ENCODE data around the gene KIAA1755. TPM values are rescaled to one million over a fixed set of nuclear protein-coding genes. Genes with fewer than 3 reads are reported as not detected.

Gene KIAA1755
- total and polyA plus RNA-seq, 3 experiments from 2014 or later: not detected

GRCh38 chr20:38272398-38272797 is 11.9 kb upstream of the KIAA1755 start:
- Histone ChIP-seq H3K9me3 (ENCODE audit: low read length) (no peaks in the 10 kb centered on the region), H3K4me1 (ENCODE audit: insufficient read depth, low read length) (no peaks in the 10 kb centered on the region), H3K27me3 (ENCODE audit: insufficient read depth, low read length, poor library complexity, severe bottlenecking) (no peaks in the 10 kb centered on the region), H3K4me3 (ENCODE audit: low read length) (no peak overlapping the region), H3K27ac (ENCODE audit: low read depth, low read length) (no peak overlapping the region), H3K36me3 (ENCODE audit: insufficient read depth, low read length) (no peaks in the 10 kb centered on the region)
- DNase-seq: no peak
- POLR2A ChIA-PET: no interaction called here
- peaks cover 9 to 29% of the 10 kb centered on the region in 2 donors for H3K27me3 Mint-ChIP-seq
- H3K27ac Mint-ChIP-seq: no peak overlapping the region
- H3K9me3 Mint-ChIP-seq: no peaks in the 10 kb centered on the region
- no peaks in the 10 kb centered on the region for H3K36me3 Mint-ChIP-seq
- H3K4me1 Mint-ChIP-seq: no peaks in the 10 kb centered on the region
- H3K4me3 Mint-ChIP-seq: no peak overlapping the region
- CTCF ChIA-PET: no interaction called here

- H3K27me3 Mint-ChIP-seq: peaks cover 11 to 30% of the 10 kb centered on the region in 2 donors
- H3K27ac ChIP-seq (ENCODE audit: low read depth, low read length): no peak overlapping the region
- H3K27me3 ChIP-seq (ENCODE audit: insufficient read depth, low read length, poor library complexity, severe bottlenecking): no peaks in the 10 kb centered on the region
- H3K9me3 ChIP-seq (ENCODE audit: low read length): no peaks in the 10 kb centered on the region
- H3K36me3 Mint-ChIP-seq: no peaks in the 10 kb centered on the region
- H3K9me3 Mint-ChIP-seq: no peaks in the 10 kb centered on the region
- no peak overlapping the region for H3K4me3 ChIP-seq (ENCODE audit: low read length)
- DNase-seq: no peak
- no peak overlapping the region for H3K27ac Mint-ChIP-seq
- no peaks in the 10 kb centered on the region for H3K4me1 ChIP-seq (ENCODE audit: insufficient read depth, low read length)
- H3K4me1 Mint-ChIP-seq: no peaks in the 10 kb centered on the region
- no peak overlapping the region for H3K4me3 Mint-ChIP-seq
- POLR2A ChIA-PET: no interaction called here
- no peaks in the 10 kb centered on the region for H3K36me3 ChIP-seq (ENCODE audit: insufficient read depth, low read length)
- CTCF ChIA-PET: no interaction called here
These were observed 11.1 kb upstream of the KIAA1755 start for GRCh38 chr20:38271608-38272120.

DNA sequence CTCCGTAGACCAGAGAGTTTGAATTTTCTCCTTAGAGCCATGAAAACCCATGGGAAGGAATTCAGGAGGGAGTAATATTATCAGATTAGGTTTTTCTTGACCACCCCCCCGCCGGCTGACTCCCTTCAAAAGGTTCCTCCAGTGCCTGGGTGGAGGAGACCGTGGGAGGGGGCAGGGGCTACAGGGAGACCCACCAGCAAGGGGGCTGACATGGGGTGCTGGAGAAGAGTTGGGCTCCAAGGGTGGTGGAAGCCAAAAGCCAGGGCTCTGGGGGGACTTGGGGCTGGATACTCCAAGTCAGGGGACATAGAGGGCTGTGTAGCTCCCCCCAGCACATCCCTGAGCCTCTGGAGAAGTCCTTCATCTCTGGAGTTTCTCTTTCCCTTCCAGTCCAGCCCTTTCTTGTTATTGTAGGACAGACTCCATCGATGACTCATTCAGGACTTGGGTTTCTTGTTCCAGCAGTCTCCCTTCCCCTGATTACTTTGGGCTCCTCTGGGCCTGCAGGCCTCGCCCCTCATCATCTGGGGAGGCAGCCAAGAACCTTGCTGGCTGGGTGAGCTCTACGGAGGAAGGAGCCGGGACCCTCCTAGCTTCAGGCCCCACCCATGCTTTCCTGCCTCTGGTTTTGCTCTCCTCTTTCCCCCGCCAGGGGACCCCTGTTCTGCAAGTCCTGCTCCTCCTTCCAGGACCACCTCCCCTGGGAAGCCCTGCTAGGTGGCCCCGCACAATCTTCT is 10.5 kb upstream of the KIAA1755 start:
- no peaks in the 10 kb centered on the region for H3K27me3 ChIP-seq (ENCODE audit: insufficient read depth, low read length, poor library complexity, severe bottlenecking)
- ChIA-PET CTCF (no interaction called here), POLR2A (no interaction called here)
- H3K36me3 ChIP-seq (ENCODE audit: insufficient read depth, low read length): no peaks in the 10 kb centered on the region
- H3K27ac ChIP-seq (ENCODE audit: low read depth, low read length): no peak overlapping the region
- Mint-ChIP-seq H3K4me1 (no peaks in the 10 kb centered on the region), H3K9me3 (no peaks in the 10 kb centered on the region), H3K4me3 (no peak overlapping the region), H3K36me3 (no peaks in the 10 kb centered on the region), H3K27ac (no peak overlapping the region), H3K27me3 (peaks cover 11 to 37% of the 10 kb centered on the region in 2 donors)
- H3K4me3 ChIP-seq (ENCODE audit: low read length): no peak overlapping the region
- DNase-seq: no peak
- H3K9me3 ChIP-seq (ENCODE audit: low read length): no peaks in the 10 kb centered on the region
- H3K4me1 ChIP-seq (ENCODE audit: insufficient read depth, low read length): no peaks in the 10 kb centered on the region

- Histone ChIP-seq H3K27ac (ENCODE audit: low read depth, low read length) (no peak overlapping the region), H3K4me3 (ENCODE audit: low read length) (no peak overlapping the region), H3K4me1 (ENCODE audit: insufficient read depth, low read length) (no peaks in the 10 kb centered on the region), H3K36me3 (ENCODE audit: insufficient read depth, low read length) (no peaks in the 10 kb centered on the region), H3K9me3 (ENCODE audit: low read length) (no peaks in the 10 kb centered on the region), H3K27me3 (ENCODE audit: insufficient read depth, low read length, poor library complexity, severe bottlenecking) (no peaks in the 10 kb centered on the region)
- CTCF ChIA-PET: interaction anchor here (1.1 kb wide), 1 partner anchor 24 kb away, joined by 3 read pairs; no protein-coding TSS in a partner anchor
- Mint-ChIP-seq H3K27ac (no peak overlapping the region), H3K36me3 (no peaks in the 10 kb centered on the region), H3K9me3 (no peaks in the 10 kb centered on the region), H3K4me3 (no peak overlapping the region), H3K4me1 (no peaks in the 10 kb centered on the region), H3K27me3 (peaks cover 11 to 42% of the 10 kb centered on the region in 2 donors)
- DNase-seq: no peak
- POLR2A ChIA-PET: no interaction called here
These were observed 9.2 kb upstream of the KIAA1755 start for GRCh38 chr20:38269715-38270114.

DNA sequence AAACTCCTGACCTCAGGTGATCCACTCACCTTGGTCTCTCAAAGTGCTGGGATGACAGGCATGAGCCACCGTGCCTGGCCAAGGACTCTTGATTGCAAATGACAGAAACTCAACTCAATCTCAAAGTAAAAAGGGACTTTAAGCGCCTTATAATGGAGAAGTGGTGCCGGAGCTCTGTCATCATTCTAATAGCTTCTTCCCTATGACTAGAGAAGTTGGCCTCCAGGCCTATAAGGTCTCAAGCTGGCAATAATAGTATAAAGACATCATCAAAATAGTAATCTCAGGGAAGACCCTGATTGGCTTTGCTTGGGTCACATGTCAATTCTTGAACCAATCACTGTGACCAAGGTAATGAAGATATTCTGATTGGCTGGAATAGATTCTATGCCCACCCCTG is 8.5 kb upstream of the KIAA1755 start:
- H3K4me1 Mint-ChIP-seq: no peaks in the 10 kb centered on the region
- no peak for DNase-seq
- Histone ChIP-seq H3K4me1 (ENCODE audit: insufficient read depth, low read length) (no peaks in the 10 kb centered on the region), H3K36me3 (ENCODE audit: insufficient read depth, low read length) (no peaks in the 10 kb centered on the region), H3K9me3 (ENCODE audit: low read length) (no peaks in the 10 kb centered on the region), H3K4me3 (ENCODE audit: low read length) (no peak overlapping the region), H3K27me3 (ENCODE audit: insufficient read depth, low read length, poor library complexity, severe bottlenecking) (no peaks in the 10 kb centered on the region), H3K27ac (ENCODE audit: low read depth, low read length) (no peak overlapping the region)
- peaks cover 9 to 49% of the 10 kb centered on the region in 2 donors for H3K27me3 Mint-ChIP-seq
- H3K4me3 Mint-ChIP-seq: no peak overlapping the region
- H3K9me3 Mint-ChIP-seq: no peaks in the 10 kb centered on the region
- no peaks in the 10 kb centered on the region for H3K36me3 Mint-ChIP-seq
- CTCF ChIA-PET: interaction anchor here (1.1 kb wide), 1 partner anchor 23 kb away, joined by 3 read pairs; no protein-coding TSS in a partner anchor
- POLR2A ChIA-PET: no interaction called here
- no peak overlapping the region for H3K27ac Mint-ChIP-seq

GRCh38 chr20:38267901-38268514 is 7.5 kb upstream of the KIAA1755 start:
- Mint-ChIP-seq H3K27me3 (peaks cover 9 to 58% of the 10 kb centered on the region in 2 donors), H3K36me3 (no peaks in the 10 kb centered on the region), H3K4me1 (no peaks in the 10 kb centered on the region), H3K4me3 (no peak overlapping the region), H3K9me3 (no peaks in the 10 kb centered on the region), H3K27ac (no peak overlapping the region)
- Histone ChIP-seq H3K27me3 (ENCODE audit: insufficient read depth, low read length, poor library complexity, severe bottlenecking) (no peaks in the 10 kb centered on the region), H3K9me3 (ENCODE audit: low read length) (no peaks in the 10 kb centered on the region), H3K27ac (ENCODE audit: low read depth, low read length) (no peak overlapping the region), H3K4me3 (ENCODE audit: low read length) (no peak overlapping the region), H3K4me1 (ENCODE audit: insufficient read depth, low read length) (no peaks in the 10 kb centered on the region), H3K36me3 (ENCODE audit: insufficient read depth, low read length) (no peaks in the 10 kb centered on the region)
- CTCF ChIA-PET: no interaction called here
- POLR2A ChIA-PET: no interaction called here
- no peak for DNase-seq

DNA sequence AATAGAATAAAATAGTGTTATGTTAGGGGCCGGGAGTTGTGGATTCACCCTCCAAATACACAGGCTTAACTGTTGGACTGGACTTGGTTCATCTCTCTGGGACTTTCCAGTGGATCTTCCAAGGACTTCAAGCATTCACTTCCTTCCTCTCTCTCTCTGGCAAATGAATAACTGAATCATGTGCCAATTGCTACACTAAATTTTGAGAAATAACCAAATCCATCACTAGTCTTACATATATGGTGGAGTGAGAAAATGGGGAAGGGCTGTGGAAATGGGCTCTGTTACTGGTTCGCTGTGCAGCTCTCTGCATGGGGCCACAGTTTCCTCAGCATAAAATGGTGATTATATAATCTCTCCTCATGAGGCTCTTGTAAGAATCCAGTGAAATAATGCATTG is 6.8 kb upstream of the KIAA1755 start:
- Histone ChIP-seq H3K27ac (ENCODE audit: low read depth, low read length) (no peak overlapping the region), H3K4me3 (ENCODE audit: low read length) (no peak overlapping the region), H3K9me3 (ENCODE audit: low read length) (no peaks in the 10 kb centered on the region), H3K27me3 (ENCODE audit: insufficient read depth, low read length, poor library complexity, severe bottlenecking) (no peaks in the 10 kb centered on the region), H3K36me3 (ENCODE audit: insufficient read depth, low read length) (no peaks in the 10 kb centered on the region), H3K4me1 (ENCODE audit: insufficient read depth, low read length) (no peaks in the 10 kb centered on the region)
- H3K9me3 Mint-ChIP-seq: no peaks in the 10 kb centered on the region
- ChIA-PET POLR2A (no interaction called here), CTCF (no interaction called here)
- no peak overlapping the region for H3K27ac Mint-ChIP-seq
- H3K4me3 Mint-ChIP-seq: no peak overlapping the region
- no peaks in the 10 kb centered on the region for H3K4me1 Mint-ChIP-seq
- peaks cover 9 to 65% of the 10 kb centered on the region in 2 donors for H3K27me3 Mint-ChIP-seq
- H3K36me3 Mint-ChIP-seq: no peaks in the 10 kb centered on the region
- no peak for DNase-seq

DNA sequence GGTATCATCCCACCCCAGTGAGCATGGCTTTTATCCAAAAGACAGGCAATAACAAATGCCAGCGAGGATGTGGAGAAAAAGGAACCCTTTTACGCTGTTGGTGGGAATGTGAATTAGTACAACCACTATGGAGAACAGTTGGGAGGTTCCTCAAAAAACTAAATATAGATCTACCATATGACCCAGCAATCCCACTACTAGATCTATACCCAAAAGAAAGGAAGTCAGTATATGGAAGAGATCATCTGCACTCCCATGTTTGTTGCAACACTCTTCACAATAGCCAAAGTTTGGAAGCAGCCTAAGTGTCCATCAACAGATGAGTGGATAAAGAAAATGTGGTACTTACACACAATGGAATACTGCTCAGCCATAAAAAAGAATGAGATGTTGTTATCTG is 5.9 kb upstream of the KIAA1755 start:
- H3K27ac ChIP-seq (ENCODE audit: low read depth, low read length): no peak overlapping the region
- no peak overlapping the region for H3K4me3 ChIP-seq (ENCODE audit: low read length)
- ChIA-PET POLR2A (no interaction called here), CTCF (interaction anchor here (1.5 kb wide), 2 partner anchors 22 to 46 kb away, joined by 3 read pairs; no protein-coding TSS in a partner anchor)
- no peaks in the 10 kb centered on the region for H3K36me3 ChIP-seq (ENCODE audit: insufficient read depth, low read length)
- H3K36me3 Mint-ChIP-seq: no peaks in the 10 kb centered on the region
- no peak for DNase-seq
- H3K27me3 ChIP-seq (ENCODE audit: insufficient read depth, low read length, poor library complexity, severe bottlenecking): no peaks in the 10 kb centered on the region
- no peaks in the 10 kb centered on the region for H3K9me3 ChIP-seq (ENCODE audit: low read length)
- H3K9me3 Mint-ChIP-seq: no peaks in the 10 kb centered on the region
- no peaks in the 10 kb centered on the region for H3K4me1 ChIP-seq (ENCODE audit: insufficient read depth, low read length)
- peaks cover 8 to 65% of the 10 kb centered on the region in 2 donors for H3K27me3 Mint-ChIP-seq
- no peaks in the 10 kb centered on the region for H3K4me1 Mint-ChIP-seq
- H3K27ac Mint-ChIP-seq: no peak overlapping the region
- H3K4me3 Mint-ChIP-seq: no peak overlapping the region

All from CD8-positive, alpha-beta memory T cell (primary cell).